Measurements from ENCODE around the gene USPL1. TPM values are rescaled to one million over a fixed set of nuclear protein-coding genes. Genes with fewer than 3 reads are reported as not detected.

USPL1 gene
- total RNA-seq, 2 donors from 2014 or later: 17.9 to 19.3 TPM

- Histone ChIP-seq H3K9me3 (ENCODE audit: control insufficient read depth, low read length) (no peaks in the 10 kb centered on the region), H3K9ac (ENCODE audit: extremely low read depth, low read length, poor library complexity, severe bottlenecking) (no peak overlapping the region), H3K27me3 (ENCODE audit: control insufficient read depth, insufficient read depth, low read length, poor library complexity, severe bottlenecking) (no peaks in the 10 kb centered on the region), H3K27ac (ENCODE audit: low read depth, low read length) (no peak overlapping the region), H3K4me3 (ENCODE audit: low read length) (no peak overlapping the region), H3K4me1 (ENCODE audit: control insufficient read depth, insufficient read depth, low read length) (no peaks in the 10 kb centered on the region), H3K36me3 (ENCODE audit: control insufficient read depth, insufficient read depth, low read length) (no peaks in the 10 kb centered on the region)
- peaks cover 15% of the 10 kb centered on the region for H3K27me3 Mint-ChIP-seq (ENCODE audit: insufficient read depth)
- H3K36me3 Mint-ChIP-seq (ENCODE audit: low read depth): no peaks in the 10 kb centered on the region
- H3K9me3 Mint-ChIP-seq: no peaks in the 10 kb centered on the region
- peaks cover 3% of the 10 kb centered on the region for H3K4me1 Mint-ChIP-seq
- 81 to 86% methylated on average over 3 of the region's 3 CpGs for WGBS, 2 experiments (ENCODE audit: insufficient coverage in 1 of 2, insufficient read length in 1 of 2)
- no peak for TF ChIP-seq CTCF (conservative IDR thresholded peaks at IDR 0.05)
- DNase-seq: no peak
- no peak overlapping the region for H3K4me3 Mint-ChIP-seq
- H3K27ac Mint-ChIP-seq: no peak overlapping the region
These were observed 58.0 kb downstream of the USPL1 start for GRCh38 chr13:30675717-30676116.

- H3K9me3 ChIP-seq (ENCODE audit: control insufficient read depth, low read length): no peaks in the 10 kb centered on the region
- Mint-ChIP-seq H3K4me3 (no peak overlapping the region), H3K9me3 (no peaks in the 10 kb centered on the region), H3K27me3 (ENCODE audit: insufficient read depth) (peaks cover 12% of the 10 kb centered on the region), H3K27ac (no peak overlapping the region), H3K36me3 (ENCODE audit: low read depth) (no peaks in the 10 kb centered on the region), H3K4me1 (no peaks in the 10 kb centered on the region)
- no peaks in the 10 kb centered on the region for H3K4me1 ChIP-seq (ENCODE audit: control insufficient read depth, insufficient read depth, low read length)
- WGBS, 2 experiments (ENCODE audit: insufficient coverage in 1 of 2, insufficient read length in 1 of 2): 91 to 100% methylated on average over 1 to 3 of the region's 3 CpGs
- no peaks in the 10 kb centered on the region for H3K36me3 ChIP-seq (ENCODE audit: control insufficient read depth, insufficient read depth, low read length)
- no peak overlapping the region for H3K4me3 ChIP-seq (ENCODE audit: low read length)
- no peak overlapping the region for H3K27ac ChIP-seq (ENCODE audit: low read depth, low read length)
- no peaks in the 10 kb centered on the region for H3K27me3 ChIP-seq (ENCODE audit: control insufficient read depth, insufficient read depth, low read length, poor library complexity, severe bottlenecking)
- DNase-seq: no peak
- H3K9ac ChIP-seq (ENCODE audit: extremely low read depth, low read length, poor library complexity, severe bottlenecking): no peak overlapping the region
- peak; percentile 73 for TF ChIP-seq CTCF (conservative IDR thresholded peaks at IDR 0.05)
These were observed 59.0 kb downstream of the USPL1 start for GRCh38 chr13:30676672-30677071.

- Mint-ChIP-seq H3K27ac (no peak overlapping the region), H3K9me3 (no peaks in the 10 kb centered on the region), H3K4me1 (no peaks in the 10 kb centered on the region), H3K4me3 (no peak overlapping the region), H3K27me3 (ENCODE audit: insufficient read depth) (peaks cover 8% of the 10 kb centered on the region), H3K36me3 (ENCODE audit: low read depth) (no peaks in the 10 kb centered on the region)
- Histone ChIP-seq H3K36me3 (ENCODE audit: control insufficient read depth, insufficient read depth, low read length) (no peaks in the 10 kb centered on the region), H3K9me3 (ENCODE audit: control insufficient read depth, low read length) (no peaks in the 10 kb centered on the region), H3K9ac (ENCODE audit: extremely low read depth, low read length, poor library complexity, severe bottlenecking) (no peak overlapping the region), H3K27ac (ENCODE audit: low read depth, low read length) (no peak overlapping the region), H3K27me3 (ENCODE audit: control insufficient read depth, insufficient read depth, low read length, poor library complexity, severe bottlenecking) (no peaks in the 10 kb centered on the region), H3K4me1 (ENCODE audit: control insufficient read depth, insufficient read depth, low read length) (no peaks in the 10 kb centered on the region), H3K4me3 (ENCODE audit: low read length) (no peak overlapping the region)
- 20 to 66% methylated on average over 1 to 6 of the region's 9 CpGs for WGBS, 2 experiments (ENCODE audit: insufficient coverage in 1 of 2, insufficient read length in 1 of 2)
- peak; percentile 77 for DNase-seq
- peak; percentile 82 for TF ChIP-seq CTCF (conservative IDR thresholded peaks at IDR 0.05)
These were observed 62.0 kb downstream of the USPL1 start for GRCh38 chr13:30679483-30680330.

Measured in endodermal cell (in vitro differentiated cells).